ENCODE results near the gene FADS3.

DNA sequence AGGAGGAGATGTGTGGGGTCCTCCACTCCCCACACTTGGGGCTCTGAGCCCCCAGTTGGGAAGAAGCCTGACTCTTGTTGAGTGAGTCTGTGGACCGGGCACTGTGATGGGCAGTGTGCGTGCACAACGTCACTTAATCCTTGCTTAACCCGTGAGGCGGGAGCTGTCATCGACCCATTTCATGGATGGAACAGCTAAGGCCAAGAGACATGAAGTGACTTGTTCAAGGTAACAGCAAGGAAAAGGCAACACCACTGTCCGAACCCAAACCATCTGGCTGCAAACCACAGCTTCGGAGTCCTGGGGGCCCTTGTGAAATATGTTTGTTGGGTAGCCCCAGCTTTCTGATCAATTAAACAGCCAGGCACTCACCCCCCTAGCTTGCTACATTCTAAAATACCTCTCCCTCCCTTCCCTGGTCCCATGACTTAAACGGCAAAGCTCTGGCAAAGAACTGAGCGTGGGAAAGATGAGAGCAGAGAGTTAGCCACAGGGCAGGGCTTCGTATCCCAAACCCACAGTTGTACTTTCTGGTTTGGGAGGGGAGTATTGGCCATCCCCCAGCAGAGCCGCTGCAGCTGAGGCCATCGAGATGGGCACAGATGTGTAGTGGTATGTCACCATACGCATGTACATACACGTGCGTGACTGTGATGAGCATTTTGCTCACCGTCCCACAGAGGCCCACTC lies 37.0 kb downstream of the FADS3 start:
- TF ChIP-seq, protein P1, sequence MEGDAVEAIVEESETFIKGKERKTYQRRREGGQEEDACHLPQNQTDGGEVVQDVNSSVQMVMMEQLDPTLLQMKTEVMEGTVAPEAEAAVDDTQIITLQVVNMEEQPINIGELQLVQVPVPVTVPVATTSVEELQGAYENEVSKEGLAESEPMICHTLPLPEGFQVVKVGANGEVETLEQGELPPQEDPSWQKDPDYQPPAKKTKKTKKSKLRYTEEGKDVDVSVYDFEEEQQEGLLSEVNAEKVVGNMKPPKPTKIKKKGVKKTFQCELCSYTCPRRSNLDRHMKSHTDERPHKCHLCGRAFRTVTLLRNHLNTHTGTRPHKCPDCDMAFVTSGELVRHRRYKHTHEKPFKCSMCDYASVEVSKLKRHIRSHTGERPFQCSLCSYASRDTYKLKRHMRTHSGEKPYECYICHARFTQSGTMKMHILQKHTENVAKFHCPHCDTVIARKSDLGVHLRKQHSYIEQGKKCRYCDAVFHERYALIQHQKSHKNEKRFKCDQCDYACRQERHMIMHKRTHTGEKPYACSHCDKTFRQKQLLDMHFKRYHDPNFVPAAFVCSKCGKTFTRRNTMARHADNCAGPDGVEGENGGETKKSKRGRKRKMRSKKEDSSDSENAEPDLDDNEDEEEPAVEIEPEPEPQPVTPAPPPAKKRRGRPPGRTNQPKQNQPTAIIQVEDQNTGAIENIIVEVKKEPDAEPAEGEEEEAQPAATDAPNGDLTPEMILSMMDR (IDR thresholded peaks at IDR 0.05), result no peak
- no peak for TF ChIP-seq POLR2A (IDR thresholded peaks at IDR 0.05)

Measured in tibial nerve (tissue), 3 donors.